HepG2 (cell line): Measurements from ENCODE around the gene POC1A. TPM values are rescaled to one million over a fixed set of nuclear protein-coding genes. Genes with fewer than 3 reads are reported as not detected.

Experiments used
- FOXJ3 ChIP-seq: sonication (generic); formaldehyde crosslinking; IDR thresholded peaks from 2 replicates; pipeline ENCODE4 v1.4.0; 2020; ENCODE audit warnings: missing genetic modification reagents, mild to moderate bottlenecking, borderline replicate concordance
- MTA3 ChIP-seq: sonication (generic); formaldehyde crosslinking; IDR thresholded peaks from 2 replicates; pipeline ENCODE4 v1.4.0; 2020; ENCODE audit warnings: missing genetic modification reagents
- NR2F1 ChIP-seq, 2 experiments: fragments of 450-650 bp in 1 of 2; formaldehyde crosslinking in 1 of 2; IDR thresholded peaks; 2 replicates each; pipeline versions ENCODE4 v1.5.0 to v1.6.1; 2016 to 2020; ENCODE audit warnings: mild to moderate bottlenecking in 1 of 2, missing compliant biosample characterization in 1 of 2, missing genetic modification reagents in 1 of 2, moderate library complexity in 1 of 2
- RARA ChIP-seq: IDR thresholded peaks from 2 replicates; pipeline ENCODE4 v1.6.1; 2016; ENCODE audit warnings: missing genetic modification reagents, missing compliant biosample characterization
- SNAPC2 ChIP-seq: sonication (generic); formaldehyde crosslinking; IDR thresholded peaks from 2 replicates; pipeline ENCODE4 v1.8.1; 2022; ENCODE audit warnings: mild to moderate bottlenecking, missing genetic modification reagents
- TBX2 ChIP-seq: sonication (generic); formaldehyde crosslinking; IDR thresholded peaks from 2 replicates; pipeline ENCODE4 v1.5.0; 2020; ENCODE audit warnings: missing genetic modification reagents, mild to moderate bottlenecking, borderline replicate concordance
- ZBTB7B ChIP-seq: sonication (generic); formaldehyde crosslinking; IDR thresholded peaks from 2 replicates; pipeline ENCODE4 v1.4.0; 2020; ENCODE audit warnings: missing genetic modification reagents
- ZNF615 ChIP-seq: sonication (generic); formaldehyde crosslinking; IDR thresholded peaks from 2 replicates; pipeline ENCODE4 v1.5.0; 2020; ENCODE audit warnings: mild to moderate bottlenecking, missing genetic modification reagents, borderline replicate concordance
- ZNF749 ChIP-seq: sonication (generic); formaldehyde crosslinking; IDR thresholded peaks from 2 replicates; pipeline ENCODE4 v1.8.0; 2022; ENCODE audit warnings: mild to moderate bottlenecking, missing genetic modification reagents, moderate library complexity, borderline replicate concordance
- ZNF782 ChIP-seq: sonication (generic); formaldehyde crosslinking; IDR thresholded peaks from 2 replicates; pipeline ENCODE4 v1.4.0; 2020; ENCODE audit warnings: missing genetic modification reagents, mild to moderate bottlenecking, borderline replicate concordance
- polyA plus RNA-seq, 8 experiments: library from polyadenylated mRNA; depleted of rRNA in 3 of 8; stranded (reverse) in 7 of 8; unstranded in 1 of 8; fragments of >200 nt; fragmentation: Illumina TruSeq in 4 of 8; extraction: Trizol in 4 of 8; gene quantifications; 2 replicates each; pipeline versions ENCODE4 v1.2.1 to v1.2.3, GENCODE V29; 2011 to 2016; ENCODE audit warnings: low read depth in 4 of 8, missing spikeins in 1 of 8, mixed read lengths in 1 of 8; ENCODE audit not compliant: insufficient read depth in 1 of 8
- total RNA-seq, 5 experiments: library from RNA; depleted of rRNA; stranded (reverse); fragments of >200 nt; fragmentation: Illumina TruSeq; extraction: Trizol; gene quantifications; 2 replicates each; pipeline ENCODE4 v1.2.3, GENCODE V29; 2016; ENCODE audit warnings: low read depth in 1 of 5
- TF ChIP-seq, protein P1 (sequence below): sonication (generic); formaldehyde crosslinking; IDR thresholded peaks from 2 replicates; pipeline ENCODE4 v1.4.0; 2020; ENCODE audit warnings: missing genetic modification reagents
- TF ChIP-seq, protein P2 (sequence below): sonication (generic); formaldehyde crosslinking; IDR thresholded peaks from 2 replicates; pipeline ENCODE4 v1.5.0; 2020; ENCODE audit warnings: missing genetic modification reagents, mild to moderate bottlenecking, borderline replicate concordance

Gene POC1A
- total and polyA plus RNA-seq, 2 of the 13 experiments (the other 11 are each of a cell fraction or from before 2014, with no cell fraction given) = 14.6 to 20.0 TPM

DNA sequence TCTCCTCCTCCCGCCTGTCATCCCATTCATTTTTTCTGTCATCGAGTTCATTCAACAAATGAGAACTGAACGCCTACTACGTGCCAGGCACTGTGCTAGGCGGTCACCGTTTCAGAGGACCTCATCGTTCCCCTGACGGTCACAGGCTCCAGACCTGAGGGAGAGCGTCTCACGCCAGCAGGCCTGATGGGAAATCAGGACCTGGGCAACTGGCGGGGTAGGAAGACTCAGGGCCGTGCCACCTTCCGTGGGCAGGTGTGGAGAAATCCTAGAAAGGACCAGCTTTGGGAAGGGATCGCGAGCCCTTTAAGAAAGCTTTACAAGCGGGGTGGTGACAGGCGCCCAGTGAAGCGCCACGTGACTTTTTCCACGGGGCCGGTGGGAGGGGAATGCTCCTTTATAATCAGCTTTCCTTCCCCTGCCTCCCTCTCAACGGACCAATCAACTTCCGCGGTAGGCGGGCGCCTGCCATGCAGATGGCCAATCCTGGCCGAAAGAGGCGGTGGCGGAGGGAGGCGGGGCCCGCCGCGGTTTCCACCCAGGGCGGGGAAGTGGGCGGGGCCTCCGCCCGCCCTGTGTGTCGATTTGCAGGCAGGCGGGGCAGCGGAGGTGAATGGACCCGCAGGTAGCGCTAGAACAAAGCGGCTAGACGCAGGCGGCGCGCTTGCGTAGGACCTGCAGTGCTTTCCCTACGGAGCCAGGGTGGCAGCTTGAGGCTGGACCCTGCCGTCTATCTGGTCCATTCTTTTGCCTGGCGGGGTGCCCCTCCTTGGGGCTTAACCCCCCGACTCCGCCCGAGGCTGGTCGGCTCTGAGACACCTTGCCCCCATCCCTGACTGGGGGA, 97.0 kb downstream of the POC1A start (continued):
- no peak for TF ChIP-seq SNAPC2 (CRISPR knock-in tag)
- no peak; the same call in 1 of the 2 replicates for TF ChIP-seq TBX2
- TF ChIP-seq, protein P1, sequence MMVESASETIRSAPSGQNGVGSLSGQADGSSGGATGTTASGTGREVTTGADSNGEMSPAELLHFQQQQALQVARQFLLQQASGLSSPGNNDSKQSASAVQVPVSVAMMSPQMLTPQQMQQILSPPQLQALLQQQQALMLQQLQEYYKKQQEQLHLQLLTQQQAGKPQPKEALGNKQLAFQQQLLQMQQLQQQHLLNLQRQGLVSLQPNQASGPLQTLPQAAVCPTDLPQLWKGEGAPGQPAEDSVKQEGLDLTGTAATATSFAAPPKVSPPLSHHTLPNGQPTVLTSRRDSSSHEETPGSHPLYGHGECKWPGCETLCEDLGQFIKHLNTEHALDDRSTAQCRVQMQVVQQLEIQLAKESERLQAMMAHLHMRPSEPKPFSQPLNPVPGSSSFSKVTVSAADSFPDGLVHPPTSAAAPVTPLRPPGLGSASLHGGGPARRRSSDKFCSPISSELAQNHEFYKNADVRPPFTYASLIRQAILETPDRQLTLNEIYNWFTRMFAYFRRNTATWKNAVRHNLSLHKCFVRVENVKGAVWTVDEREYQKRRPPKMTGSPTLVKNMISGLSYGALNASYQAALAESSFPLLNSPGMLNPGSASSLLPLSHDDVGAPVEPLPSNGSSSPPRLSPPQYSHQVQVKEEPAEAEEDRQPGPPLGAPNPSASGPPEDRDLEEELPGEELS (CRISPR knock-in tag) = 0 out of 2 replicates have a peak, but pooled peaks have one; percentile 17
- no peak for TF ChIP-seq MTA3 (CRISPR knock-in tag)
- peak; percentile 34; the same call in 1 of the 2 replicates for TF ChIP-seq ZNF749 (CRISPR knock-in tag)
- TF ChIP-seq, protein P2, sequence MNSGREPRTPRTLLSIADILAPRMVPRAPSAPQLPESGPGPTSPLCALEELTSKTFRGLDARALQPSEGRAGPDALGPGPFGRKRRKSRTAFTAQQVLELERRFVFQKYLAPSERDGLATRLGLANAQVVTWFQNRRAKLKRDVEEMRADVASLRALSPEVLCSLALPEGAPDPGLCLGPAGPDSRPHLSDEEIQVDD (CRISPR knock-in tag) = no peak
- TF ChIP-seq NR2F1 (CRISPR knock-in tag; IDR thresholded peaks at IDR 0.05) = no peak
- no peak for TF ChIP-seq FOXJ3
- peak; percentile 23; the same call in 1 of the 2 replicates for TF ChIP-seq ZBTB7B (CRISPR knock-in tag)
- no peak for TF ChIP-seq RARA
- TF ChIP-seq ZNF782 = no peak; the same call in 1 of the 2 replicates
- no peak for TF ChIP-seq ZNF615
